IMR-90 (cell line): ENCODE data around the gene LOXL4.

Source experiments
- CTCF ChIP-seq: conservative IDR thresholded peaks from 2 replicates; pipeline ENCODE4 v1.5.1; 2012; ENCODE audit warnings: mild to moderate bottlenecking, low read depth, low read length, improper control_type of control experiment
- FOS ChIP-seq: fragments of 150-350 bp; IDR thresholded peaks from 2 replicates; pipeline ENCODE4 v1.6.1; 2016; ENCODE audit warnings: low read depth, low read length
- POLR2A ChIP-seq: IDR thresholded peaks from 2 replicates; pipeline ENCODE4 v1.6.1; 2012; ENCODE audit warnings: mild to moderate bottlenecking, low read depth, low read length
- RAD21 ChIP-seq: IDR thresholded peaks from 2 replicates; pipeline ENCODE4 v1.6.1; 2012; ENCODE audit warnings: low read length, improper control_type of control experiment
- TF ChIP-seq, protein P1 (sequence below): fragments of 150-350 bp; IDR thresholded peaks from 2 replicates; pipeline ENCODE4 v1.6.1; 2016; ENCODE audit warnings: low read depth, mild to moderate bottlenecking, low read length, moderate library complexity, borderline replicate concordance

- TF ChIP-seq CTCF, result no peak
- no peak for TF ChIP-seq FOS
- no peak for TF ChIP-seq POLR2A
- TF ChIP-seq, protein P1, sequence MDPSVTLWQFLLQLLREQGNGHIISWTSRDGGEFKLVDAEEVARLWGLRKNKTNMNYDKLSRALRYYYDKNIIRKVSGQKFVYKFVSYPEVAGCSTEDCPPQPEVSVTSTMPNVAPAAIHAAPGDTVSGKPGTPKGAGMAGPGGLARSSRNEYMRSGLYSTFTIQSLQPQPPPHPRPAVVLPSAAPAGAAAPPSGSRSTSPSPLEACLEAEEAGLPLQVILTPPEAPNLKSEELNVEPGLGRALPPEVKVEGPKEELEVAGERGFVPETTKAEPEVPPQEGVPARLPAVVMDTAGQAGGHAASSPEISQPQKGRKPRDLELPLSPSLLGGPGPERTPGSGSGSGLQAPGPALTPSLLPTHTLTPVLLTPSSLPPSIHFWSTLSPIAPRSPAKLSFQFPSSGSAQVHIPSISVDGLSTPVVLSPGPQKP, result no peak
- TF ChIP-seq RAD21, result no peak
Observed at GRCh38 chr10:98270786-98271185, 2.8 kb upstream of the LOXL4 start.
